GF-D8 (cell line): ENCODE measurements around the gene CTSC.
A peak's percentile ranks its signal among the peaks of the same experiment; 100 is the strongest.
"Not testable (repeated sequence)": the region's sequence is repeated elsewhere in the genome, so short reads cannot be mapped to it uniquely, and the experiment has no call there.

Experiments used
- DNase-seq: peaks from one replicate; lab custom pipeline; 2025; lab: John Stamatoyannopoulos, UW

Gene CTSC

DNA sequence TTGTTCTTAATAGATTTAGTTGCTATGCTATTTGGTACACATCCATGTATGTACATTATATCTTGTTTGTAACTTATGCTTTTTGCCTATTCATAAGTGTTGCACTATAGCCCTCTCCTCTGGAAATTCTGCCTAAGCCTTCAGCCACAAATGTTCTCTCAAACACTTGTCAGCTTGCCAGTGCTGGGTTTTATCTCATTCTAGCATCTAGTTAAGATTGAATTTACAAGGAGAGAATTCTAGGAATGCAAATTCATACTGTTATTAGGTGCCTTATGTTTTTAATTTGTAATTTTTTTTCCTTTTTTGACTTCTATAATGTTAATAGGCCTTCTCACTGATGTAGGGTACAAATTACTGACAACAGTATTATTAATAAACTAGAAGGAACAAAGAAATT is 14.6 kb upstream of the CTSC start:
- DNase-seq = peak; percentile 30

DNA sequence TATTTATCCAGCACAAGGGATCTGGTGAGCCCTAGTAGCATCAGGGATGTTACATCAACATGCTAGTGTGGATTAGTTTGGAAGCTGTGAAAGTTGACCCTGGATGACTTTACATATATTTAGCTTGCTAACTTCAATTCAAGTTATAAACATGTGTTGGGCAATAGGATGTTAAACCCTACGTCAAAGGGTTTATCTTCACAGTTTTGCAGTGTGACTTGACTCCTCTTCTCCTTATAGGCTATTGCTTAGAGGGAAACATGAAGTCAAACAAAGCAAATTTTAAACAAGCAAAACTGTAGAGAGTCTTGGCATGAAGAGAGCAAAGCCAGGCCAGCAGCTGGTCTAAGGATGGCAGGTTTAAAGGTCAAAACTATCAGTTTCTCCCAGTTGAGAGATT is 11.3 kb upstream of the CTSC start:
- no peak for DNase-seq

DNA sequence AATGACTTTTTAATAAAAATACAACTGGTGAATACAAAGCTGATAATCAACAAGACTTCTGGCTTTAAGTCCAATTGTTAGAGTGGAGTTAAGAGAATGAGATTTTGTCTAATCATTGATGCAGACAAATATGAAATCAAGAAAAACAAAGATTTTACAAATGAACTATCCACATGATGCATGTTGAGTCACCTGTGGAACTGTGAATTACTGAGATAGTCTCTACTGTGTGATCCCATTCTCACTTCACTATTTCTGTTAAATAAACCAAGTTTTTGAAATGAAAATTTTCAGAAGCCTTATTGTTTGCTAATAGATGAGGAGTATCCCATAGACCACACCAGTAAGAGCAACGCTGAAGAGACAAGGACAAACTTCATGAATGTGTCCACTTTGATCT is 8.4 kb upstream of the CTSC start:
- DNase-seq = no peak

DNA sequence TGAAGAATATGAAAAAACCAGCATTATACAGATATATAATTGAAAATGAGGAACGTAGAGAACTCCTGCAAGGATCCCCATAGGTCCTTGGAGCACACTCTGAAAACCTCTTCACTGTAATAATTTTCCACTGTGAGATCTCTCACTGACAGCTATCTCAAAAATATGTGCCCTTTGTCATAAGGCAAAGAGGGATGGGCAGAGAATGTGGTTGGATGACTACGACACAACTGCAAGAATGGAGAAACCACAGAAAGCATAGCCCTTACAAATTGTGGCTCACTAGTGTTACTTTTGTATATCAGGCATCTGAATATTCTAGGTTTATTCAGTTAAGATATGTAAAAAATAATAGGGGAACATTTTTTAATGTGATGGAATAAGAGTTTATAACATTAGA is 7.9 kb upstream of the CTSC start:
- DNase-seq = peak; percentile 30

DNA sequence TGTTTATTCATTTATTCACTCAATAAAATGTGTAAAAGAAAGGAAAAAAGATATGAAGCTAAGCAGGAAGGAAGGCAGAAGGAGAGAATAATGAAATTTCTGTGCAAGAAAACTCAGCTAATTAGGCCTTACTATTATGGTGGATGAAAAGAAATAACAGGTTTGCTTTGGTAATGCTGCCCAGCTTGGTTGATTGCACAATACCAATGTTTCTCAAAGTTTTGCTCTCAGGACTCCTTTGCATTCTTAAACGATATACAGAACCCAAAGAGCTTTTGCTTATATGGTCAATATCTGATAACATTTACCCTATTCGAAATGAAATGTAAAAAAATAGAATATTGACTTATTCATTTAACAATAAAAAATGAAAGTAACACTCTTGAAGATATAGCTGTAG is 7.3 kb upstream of the CTSC start:
- DNase-seq = no peak

DNA sequence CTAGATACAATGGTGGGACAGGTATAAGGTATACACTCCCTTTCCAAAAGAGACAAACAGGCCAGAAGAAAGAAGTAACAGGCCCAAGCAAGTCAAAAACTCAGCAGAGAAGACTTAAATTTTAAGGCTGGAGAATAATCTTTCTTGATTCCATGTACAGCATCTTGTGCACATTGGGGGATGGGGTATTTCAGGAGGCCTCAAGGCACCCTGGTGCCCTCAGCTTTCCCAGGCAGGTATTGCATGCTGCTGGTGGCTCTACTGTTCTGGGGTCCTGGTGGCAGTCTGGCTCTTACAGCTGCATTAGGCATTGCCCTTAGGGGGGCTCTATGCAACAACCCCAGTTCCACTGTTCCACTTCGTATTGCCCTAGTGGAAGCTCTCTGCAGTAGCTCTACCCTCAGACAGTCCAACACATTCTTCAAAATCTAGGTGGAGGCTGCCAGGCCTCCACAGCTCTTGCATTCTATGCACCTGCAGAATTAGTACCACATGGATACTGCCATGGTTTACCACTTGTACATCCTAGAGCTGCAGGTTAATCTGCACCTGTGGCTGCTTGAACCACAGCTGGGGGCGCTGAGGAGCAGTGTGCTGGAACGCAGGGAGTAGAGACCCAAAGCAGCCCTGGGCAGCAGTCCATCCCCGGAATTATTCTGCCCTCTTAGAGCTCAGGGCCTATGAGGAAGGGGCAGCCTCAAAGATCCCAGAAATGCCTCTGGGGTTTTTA is 4.2 kb upstream of the CTSC start:
- DNase-seq = no peak

DNA sequence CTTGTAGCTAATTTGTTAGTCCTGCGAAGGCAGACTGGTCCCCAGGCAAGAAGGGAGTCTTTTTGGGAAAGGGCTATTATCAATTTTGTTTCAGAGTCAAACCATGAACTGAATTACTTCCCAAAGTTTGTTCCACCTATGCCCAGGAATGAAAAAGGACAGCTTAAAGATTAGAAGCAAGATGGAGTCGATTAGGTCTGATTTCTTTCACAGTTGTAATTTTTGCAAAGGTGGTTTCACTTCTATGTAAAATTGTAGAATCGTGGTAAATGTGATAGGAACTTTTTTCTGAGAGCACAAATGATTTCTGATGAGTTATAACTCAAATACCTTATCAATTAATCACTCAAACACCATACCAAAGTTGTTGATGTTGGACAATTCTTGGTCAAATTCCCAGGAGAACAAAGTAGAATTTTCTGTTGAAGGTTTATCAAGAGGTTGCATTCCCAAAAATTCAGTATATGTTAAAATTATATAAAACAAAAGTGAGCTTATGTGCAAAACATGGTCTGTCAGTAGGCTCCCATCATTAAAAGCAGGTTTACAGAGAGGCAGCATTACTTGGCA is 2.9 kb upstream of the CTSC start:
- DNase-seq = no peak

DNA sequence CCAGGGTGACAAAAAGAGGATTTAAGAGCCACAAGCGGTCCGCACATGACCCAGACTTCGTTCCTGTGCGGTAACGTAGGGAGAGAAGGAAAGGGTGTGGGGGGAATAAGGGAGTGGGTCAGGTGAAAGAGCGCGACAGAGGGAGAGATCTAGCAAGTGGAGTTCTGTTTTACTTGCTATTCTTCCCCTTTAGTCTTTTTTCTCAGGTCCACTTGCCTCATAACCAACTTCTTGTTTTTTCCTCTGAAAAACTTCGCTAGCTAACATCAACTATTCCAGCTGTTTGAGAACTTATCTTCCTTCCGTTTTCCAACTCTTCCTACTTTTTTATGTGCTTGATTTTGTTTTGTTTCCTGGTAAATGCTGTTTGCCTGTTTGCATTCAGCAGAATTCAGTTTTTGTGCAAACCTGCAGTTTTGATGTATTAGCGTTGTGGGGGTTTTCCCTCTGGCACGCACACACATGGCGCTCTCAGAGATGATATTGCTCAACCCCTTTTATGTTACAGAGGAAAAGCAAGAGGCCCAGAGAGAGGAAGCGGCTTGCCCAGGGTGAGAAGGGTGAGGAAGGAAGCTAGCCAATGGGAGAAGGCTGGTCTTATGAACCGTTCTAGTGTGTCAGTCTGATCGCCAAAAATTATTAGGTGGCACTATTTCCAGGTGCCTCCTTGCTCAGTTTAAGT is 592 bp upstream of the CTSC start:
- peak; percentile 96 for DNase-seq

DNA sequence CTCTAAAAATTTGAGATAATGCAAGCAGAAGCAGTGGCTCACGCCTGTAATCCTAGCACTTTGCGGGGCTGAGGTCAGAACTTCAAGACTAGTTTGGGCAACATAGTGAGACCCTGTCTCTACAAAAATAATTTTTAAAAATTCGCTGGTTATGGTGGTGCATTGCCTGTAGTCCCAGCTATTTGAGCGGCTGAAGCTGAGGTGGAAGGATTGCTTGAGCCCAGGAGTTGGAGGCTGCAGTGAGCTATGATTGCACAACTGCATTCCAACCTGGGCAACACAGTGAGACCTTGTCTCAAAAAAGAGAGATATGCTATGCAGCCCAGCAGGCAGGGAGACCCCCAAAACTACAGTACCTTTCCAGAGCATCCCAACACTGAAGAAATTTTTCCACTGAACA is 2.3 kb downstream of the CTSC start:
- no peak for DNase-seq

DNA sequence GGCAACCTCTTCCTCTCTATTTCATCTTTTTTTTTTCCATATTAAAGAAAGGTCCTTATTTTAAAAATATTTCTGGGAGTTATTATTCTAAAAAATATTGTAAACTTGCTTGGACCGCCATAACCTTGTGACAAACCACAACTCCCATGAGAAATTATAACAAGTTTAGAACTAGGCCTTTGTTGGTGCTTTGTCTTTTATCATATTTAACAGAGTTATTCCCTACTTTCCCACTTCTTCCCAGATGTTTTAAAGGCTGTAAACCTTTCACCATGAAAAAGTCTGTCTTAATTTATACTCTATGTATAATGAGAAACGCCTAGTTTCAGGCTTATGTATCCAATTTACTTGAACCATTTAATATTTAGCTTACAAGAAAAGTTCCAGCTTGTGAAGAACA is 3.7 kb downstream of the CTSC start:
- no peak for DNase-seq

DNA sequence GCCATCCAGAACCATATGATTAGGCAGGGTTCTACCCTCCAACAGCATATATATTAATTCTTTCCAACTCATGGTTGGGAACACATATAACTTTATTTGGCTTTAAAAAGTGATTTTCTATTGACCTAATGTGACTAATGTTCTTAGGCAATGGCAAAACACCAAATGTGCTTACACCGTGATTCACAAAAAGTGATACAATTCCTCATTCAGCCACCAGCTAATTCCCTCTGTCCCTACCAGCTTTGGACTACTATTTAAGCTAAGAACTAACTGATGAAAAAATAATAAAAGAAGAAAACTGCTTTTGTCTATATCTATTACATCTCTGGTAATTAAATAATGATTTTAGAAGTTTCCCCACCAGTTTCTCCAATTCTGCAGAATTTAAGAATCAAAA is 4.7 kb downstream of the CTSC start:
- no peak for DNase-seq

DNA sequence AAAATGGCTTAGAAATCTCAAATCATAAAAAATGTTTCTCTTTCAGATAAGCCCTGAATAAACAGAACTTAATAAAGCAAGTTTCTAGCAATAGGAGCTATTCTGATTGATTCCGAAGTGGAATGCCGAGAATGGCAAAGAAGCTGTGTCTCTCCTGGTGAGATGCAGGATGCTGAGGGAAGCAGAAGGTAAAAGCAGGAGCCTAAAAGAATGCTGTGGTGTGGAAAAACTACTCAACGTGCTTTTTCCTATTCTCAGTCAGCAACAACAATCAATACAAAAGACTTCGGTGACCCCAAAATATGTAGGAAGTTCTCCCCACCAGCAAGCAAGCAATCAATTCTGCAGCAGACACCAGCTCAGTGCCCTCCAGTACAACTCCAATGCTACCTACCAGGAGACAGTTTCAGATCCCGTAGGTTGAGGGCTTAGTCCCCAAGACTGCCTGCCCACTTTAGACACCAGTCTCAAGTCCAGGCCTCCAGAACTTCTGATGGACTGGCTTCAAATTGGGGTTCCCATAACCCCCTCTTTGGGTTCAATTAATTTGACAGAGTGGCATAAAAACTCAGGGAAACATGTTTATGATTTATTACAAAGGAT is 6.6 kb downstream of the CTSC start:
- DNase-seq = no peak

DNA sequence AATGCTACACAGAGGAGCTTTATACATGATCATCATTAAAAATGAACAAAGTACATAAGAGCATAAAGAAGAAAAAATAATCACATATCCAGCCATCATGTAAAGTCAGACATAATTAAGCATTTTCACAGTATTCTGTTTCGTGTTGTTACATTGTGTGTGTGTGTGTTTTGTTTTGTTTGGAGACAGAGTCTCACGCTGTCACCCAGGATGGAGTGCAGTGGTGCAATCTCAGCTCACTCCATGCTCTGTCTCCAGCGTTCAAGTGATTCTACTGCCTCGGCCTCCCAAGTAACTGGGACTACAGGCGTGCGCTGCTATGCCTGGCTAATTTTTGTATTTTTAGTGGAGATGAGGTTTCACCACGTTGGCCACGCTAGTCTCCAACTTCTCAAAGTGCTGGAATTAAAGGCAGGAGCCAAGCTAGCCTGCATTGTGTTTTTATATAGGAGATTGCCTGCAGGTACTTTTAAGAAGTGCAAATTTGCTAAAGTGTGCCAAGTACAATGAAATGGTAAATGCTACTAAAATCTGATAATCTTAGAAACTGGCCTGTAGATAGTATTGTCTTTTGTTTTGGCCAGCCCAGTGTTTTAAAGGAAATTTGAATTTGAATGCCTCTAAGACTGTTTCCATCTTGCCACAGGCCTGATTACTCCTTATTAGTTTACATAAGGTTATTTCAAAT is 7.8 kb downstream of the CTSC start:
- DNase-seq = no peak

DNA sequence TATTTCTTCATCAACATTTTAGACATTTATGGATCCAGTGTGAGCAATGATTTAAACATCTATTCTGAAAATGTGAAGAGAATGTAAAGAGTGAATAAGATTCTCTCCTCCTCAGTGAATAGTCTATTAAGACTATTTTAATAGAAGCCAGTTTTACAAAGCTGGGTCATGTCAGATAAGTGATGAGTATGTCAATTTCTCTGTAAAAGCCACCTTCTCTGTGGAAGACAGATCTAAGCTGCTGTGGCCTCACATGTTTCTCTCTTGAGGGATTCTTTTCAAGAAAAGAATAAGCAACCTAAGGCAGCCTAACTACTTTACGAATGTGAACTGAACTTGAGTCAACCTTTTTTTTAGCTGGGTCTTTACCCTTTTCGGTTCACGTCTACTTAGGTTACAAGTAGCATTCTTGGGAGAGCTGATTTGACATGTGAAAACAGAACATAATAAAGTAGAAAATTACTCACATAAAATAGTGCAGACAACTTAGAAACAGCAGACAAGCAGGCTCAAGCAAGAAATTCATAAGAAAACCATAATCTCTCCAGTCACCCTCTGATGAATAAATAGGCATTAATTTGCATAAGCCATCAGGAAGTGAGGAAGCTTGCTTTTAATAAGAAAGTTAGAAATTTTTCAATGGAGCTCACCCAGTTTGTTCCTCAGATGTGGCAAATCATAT is 9.9 kb downstream of the CTSC start:
- DNase-seq = no peak

DNA sequence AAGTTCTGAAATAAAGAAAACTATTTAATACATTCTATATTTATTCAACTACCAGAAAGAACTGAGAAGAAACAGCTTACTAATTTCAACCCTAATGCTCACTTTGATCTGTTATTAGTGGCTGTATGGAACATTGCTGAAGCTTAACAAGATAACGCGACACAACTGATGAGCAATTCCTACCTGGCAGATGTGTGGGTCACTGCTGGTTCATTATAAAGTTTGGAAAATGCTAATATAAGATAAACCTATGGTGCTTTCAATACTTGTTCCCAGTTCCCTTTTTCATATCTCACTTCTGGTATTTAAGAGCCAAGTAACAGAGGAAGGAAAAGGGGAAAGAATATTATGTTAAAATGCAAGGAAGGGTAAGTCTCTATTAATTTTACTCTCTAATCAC is 10.5 kb downstream of the CTSC start:
- no peak for DNase-seq

DNA sequence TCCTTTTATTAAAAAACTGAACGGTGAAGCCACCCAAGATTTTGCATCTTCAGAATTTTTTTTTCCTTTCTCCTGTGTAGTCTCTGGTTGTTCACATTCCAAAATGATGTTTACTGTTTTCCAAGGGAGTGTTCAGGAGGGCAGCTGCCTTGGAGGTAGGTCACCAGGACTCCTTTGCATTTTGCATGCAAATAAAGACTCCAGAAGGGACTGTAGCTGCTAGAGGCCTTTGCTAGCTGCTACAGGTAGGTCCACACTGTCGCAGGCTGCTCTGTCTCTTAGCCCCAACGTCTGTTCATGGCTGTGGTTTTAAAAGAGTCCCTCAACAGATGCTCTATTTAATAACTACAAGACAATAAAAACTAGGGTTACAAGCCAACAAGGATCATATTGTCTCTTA is 11.4 kb downstream of the CTSC start:
- no peak for DNase-seq

DNA sequence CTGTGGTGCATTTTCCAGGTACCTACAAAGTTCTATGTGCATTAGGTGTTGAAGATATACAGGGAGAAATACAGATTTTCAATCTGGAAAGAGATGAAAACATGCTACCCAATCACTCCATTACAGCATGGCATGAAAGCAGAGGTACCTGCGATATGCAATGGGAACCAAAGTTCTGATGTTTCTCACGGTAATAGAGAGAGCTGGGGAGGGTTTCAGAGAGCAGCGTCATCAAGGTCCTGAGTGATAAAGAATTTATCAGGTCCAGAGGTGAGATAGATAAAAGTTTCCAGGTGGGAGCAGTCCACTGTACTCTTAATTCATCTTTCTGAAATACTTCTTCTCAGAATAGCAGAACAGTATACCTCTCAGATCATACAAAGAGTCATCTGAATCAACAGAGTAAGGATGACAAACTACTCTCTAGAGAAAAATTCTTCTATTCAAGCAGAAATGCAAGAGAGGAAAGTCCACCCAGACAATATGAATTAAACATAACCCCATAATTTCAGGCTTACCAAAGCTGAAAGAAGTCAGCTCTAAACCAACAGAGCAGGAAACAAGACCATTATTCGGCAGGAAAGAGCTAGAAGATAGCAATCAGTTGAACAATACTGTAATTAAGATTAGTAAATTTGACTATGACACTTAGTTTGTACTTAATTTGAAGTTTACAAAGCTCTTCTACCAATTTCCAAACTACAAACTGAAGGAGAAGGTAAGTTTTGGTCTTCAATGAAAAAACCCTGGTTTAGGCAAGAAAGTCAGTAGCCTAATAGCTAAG is 12.8 kb downstream of the CTSC start:
- DNase-seq = no peak

DNA sequence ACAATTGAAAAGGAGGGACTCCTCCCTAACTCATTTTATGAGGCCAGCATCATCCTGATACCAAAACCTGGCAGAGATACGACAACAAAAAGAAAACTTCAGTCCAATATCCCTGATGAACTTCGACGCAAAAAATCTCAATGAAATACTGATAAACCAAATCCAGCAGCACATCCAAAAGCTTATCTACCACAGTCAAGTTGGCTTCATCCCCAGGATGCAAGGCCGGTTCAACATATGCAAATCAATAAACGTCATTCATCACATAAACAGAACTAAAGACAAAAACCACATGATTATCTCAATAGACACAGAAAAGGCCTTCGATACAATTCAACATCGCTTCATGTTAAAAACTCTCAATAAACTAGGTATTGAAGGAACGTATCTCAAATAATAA is 14.7 kb downstream of the CTSC start:
- not testable (repeated sequence) for DNase-seq

DNA sequence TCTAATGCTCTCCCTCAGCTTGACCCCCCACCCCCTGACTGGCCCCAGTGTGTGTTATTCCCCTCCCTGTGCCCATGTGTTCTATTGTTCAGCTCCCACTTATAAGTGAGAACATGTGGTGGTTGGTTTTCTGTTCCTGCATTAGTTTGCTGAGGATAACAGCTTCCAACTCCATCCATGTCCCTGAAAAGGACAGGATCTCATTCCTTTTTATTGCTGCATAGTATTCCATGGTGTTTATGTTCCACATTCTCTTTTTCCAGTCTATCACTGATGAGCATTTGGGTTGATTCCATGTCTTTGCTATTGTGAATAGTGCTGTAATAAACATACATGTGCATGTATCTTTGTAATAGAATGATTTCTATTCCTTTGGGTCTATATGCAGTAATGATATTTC is 16.1 kb downstream of the CTSC start:
- DNase-seq = not testable (repeated sequence)

DNA sequence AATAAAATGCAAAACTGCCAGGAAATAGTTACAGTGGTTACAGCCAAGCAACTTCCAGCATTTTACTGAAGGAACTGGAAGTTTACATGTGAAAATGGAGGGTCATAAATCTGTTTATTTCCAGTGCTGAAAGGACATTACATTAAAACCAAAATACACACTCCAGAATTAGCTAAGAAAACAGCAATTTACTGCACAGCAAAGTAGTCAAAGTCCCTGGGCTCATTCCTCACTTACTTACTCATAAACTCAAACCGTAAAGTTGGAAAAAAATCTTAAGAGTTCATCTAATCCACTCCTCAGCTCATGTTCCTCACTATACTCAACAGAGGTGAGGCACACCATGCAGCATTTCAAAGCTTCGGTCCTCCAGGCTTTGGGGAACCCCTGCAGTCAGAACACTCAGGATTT is 17.4 kb downstream of the CTSC start:
- no peak for DNase-seq

DNA sequence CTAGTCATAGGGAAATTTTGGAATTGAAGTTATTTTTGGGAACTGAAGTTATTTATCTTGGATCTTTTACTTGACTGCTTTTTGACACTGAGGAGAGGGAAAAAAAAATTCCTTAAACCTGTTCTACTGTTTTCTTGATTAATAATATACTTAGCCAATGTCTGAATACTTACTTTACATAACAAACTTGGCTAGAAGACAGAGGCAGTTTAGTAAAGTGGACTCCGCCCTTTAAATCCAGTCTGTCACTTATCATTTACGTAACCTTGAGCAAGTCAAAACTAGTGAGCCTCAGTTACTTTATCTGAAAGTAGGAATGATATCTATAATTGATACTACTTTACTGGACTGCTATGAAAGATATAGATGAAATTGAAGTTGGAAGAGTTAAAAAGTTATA is 19.5 kb downstream of the CTSC start:
- no peak for DNase-seq
